ENCODE measurements around the gene IFNAR1.

DNA sequence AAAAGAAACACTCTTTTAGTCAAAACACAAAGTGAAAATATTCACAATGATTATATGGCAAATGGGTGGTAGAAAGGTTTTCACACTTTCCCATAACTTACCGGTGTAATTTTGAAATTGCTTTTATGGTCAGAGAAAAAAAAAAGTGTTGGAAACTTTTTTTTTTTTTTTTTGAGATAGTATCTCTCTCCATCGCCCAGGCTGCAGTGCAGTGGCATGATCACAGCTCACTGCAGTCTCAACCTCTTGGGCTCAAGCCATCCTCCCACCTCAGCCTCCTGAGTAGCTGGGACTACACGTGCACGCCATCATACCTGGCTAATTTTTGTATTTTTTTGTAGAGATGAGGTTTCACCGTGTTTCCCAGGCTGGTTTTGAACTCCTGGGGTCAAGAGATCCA is 81.7 kb downstream of the IFNAR1 start:
- TF ChIP-seq POLR2A (IDR thresholded peaks at IDR 0.05; ENCODE audit: low read depth, low read length) (no peak; the same call in 1 of the 2 replicates), SPI1 (IDR thresholded peaks at IDR 0.05; ENCODE audit: low read depth, low read length) (no peak)
